Endothelial cell of umbilical vein (primary cell): ENCODE measurements around the gene TMEM109. TPM values are rescaled to one million over a fixed set of nuclear protein-coding genes. Genes with fewer than 3 reads are reported as not detected.

ENCODE experiments used
- BruUV-seq: library from RNA; stranded (reverse); fragments of 400-500 nt; replicated peaks from 2 replicates; lab custom pipeline; 2021; lab: Mats Ljungman, UMichigan
- CTCF ChIA-PET: fragments of 300-600, 350-600 bp; sonication (Branson Sonifier 250); formaldehyde crosslinking; loops from one replicate; lab custom pipeline; 2021; ENCODE audit warnings: antibody characterized with exemption, inconsistent platforms; lab: Charles Lee
- POLR2A ChIA-PET: fragments of 300-600, 350-600 bp; sonication (Branson Sonifier 250); formaldehyde crosslinking; loops from one replicate; lab custom pipeline; 2021; ENCODE audit warnings: antibody characterized with exemption, inconsistent platforms; lab: Charles Lee
- DNase-seq: peaks from one replicate; pipeline ENCODE4 v3.0.0-alpha.2; 2011; ENCODE audit warnings: low read depth, low spot score
- FAIRE-seq: peaks from 2 replicates; lab custom pipeline; 2011; peaks lifted over from hg19 to GRCh38; lab: Jason Lieb, UNC
- H2AFZ ChIP-seq: 2 replicates; pipeline ENCODE4 v1.6.0; 2012; ENCODE audit warnings: low read depth, low read length, control low read depth, inconsistent platforms
- H3K27ac ChIP-seq: 2 replicates; pipeline ENCODE4 v1.5.1; 2011; ENCODE audit warnings: low read depth, mild to moderate bottlenecking, control low read depth, low read length, moderate library complexity; ENCODE audit not compliant: insufficient read depth
- H3K27me3 ChIP-seq, 2 experiments: 2 replicates each; pipeline versions ENCODE4 v1.6.0 to v1.6.1; 2011; ENCODE audit warnings: low read length in 2 of 2, mixed read lengths in 1 of 2; ENCODE audit not compliant: control insufficient read depth in 2 of 2, insufficient read depth in 2 of 2
- H3K36me3 ChIP-seq, 2 experiments: 2 replicates in 1 of 2; 3 replicates in 1 of 2; pipeline ENCODE4 v1.5.1; 2011; ENCODE audit warnings: low read length in 2 of 2, mild to moderate bottlenecking in 1 of 2, moderate library complexity in 1 of 2; ENCODE audit not compliant: control insufficient read depth in 2 of 2, insufficient read depth in 2 of 2; ENCODE audit errors: extremely low read depth in 1 of 2
- H3K4me1 ChIP-seq: 3 replicates; pipeline ENCODE4 v1.5.1; 2011; ENCODE audit warnings: mild to moderate bottlenecking, low read length; ENCODE audit not compliant: control insufficient read depth, insufficient read depth; ENCODE audit errors: extremely low read depth
- H3K4me2 ChIP-seq: 2 replicates; pipeline ENCODE4 v1.6.1; 2011; ENCODE audit warnings: low read length, control low read depth, mixed read lengths; ENCODE audit not compliant: insufficient read depth
- H3K4me3 ChIP-seq, 3 experiments: fragments of 200-600 bp in 1 of 3; sonication (generic), shearing (Covaris generic) in 1 of 3; replicated peaks in 1 of 3; 2 replicates each; pipeline ENCODE4 v1.5.1; 2011 to 2016; ENCODE audit warnings: control low read depth in 3 of 3, low read length in 3 of 3, mild to moderate bottlenecking in 2 of 3, inconsistent platforms in 1 of 3, low read depth in 1 of 3, moderate library complexity in 1 of 3; ENCODE audit not compliant: insufficient read depth in 1 of 3
- H3K79me2 ChIP-seq: 2 replicates; pipeline ENCODE4 v1.6.0; 2012; ENCODE audit warnings: low read length, inconsistent platforms; ENCODE audit not compliant: control insufficient read depth, insufficient read depth
- H3K9ac ChIP-seq: replicated peaks from 2 replicates; pipeline ENCODE3; 2011; ENCODE audit warnings: low read length, control low read depth; ENCODE audit not compliant: insufficient read depth; ENCODE audit errors: extremely low read depth
- H3K9me1 ChIP-seq: replicated peaks from 3 replicates; pipeline ENCODE4 v1.6.0; 2011; ENCODE audit warnings: mild to moderate bottlenecking, low read length; ENCODE audit not compliant: control insufficient read depth, insufficient read depth; ENCODE audit errors: extremely low read depth
- H3K9me3 ChIP-seq: replicated peaks from 2 replicates; pipeline ENCODE4 v1.5.1; 2012; ENCODE audit warnings: low read length, inconsistent platforms; ENCODE audit not compliant: control insufficient read depth, insufficient read depth
- H4K20me1 ChIP-seq: replicated peaks from 2 replicates; pipeline ENCODE3; 2011; ENCODE audit warnings: mild to moderate bottlenecking, low read length; ENCODE audit not compliant: control insufficient read depth, insufficient read depth; ENCODE audit errors: extremely low read depth
- CTCF ChIP-seq, 2 donors: IDR thresholded peaks; 1 replicate in 1 of 2; 2 replicates in 1 of 2; pipeline ENCODE4 v1.5.1; 2011; ENCODE audit warnings: low read length in 2 of 2, mild to moderate bottlenecking in 2 of 2, moderate library complexity in 2 of 2, control low read depth in 1 of 2, inconsistent platforms in 1 of 2, low read depth in 1 of 2; ENCODE audit not compliant: insufficient read depth in 1 of 2; ENCODE audit errors: extremely low read depth in 1 of 2
- EZH2 ChIP-seq: IDR thresholded peaks from 2 replicates; pipeline ENCODE4 v1.6.1; 2012; ENCODE audit warnings: borderline replicate concordance, low read depth, mild to moderate bottlenecking, moderate library complexity, low read length, inconsistent platforms; ENCODE audit not compliant: severe bottlenecking
- FOS ChIP-seq: IDR thresholded peaks from 2 replicates; pipeline ENCODE4 v1.6.1; 2011; ENCODE audit warnings: mild to moderate bottlenecking, low read length, moderate library complexity, borderline replicate concordance; ENCODE audit not compliant: insufficient read depth
- JUN ChIP-seq: IDR thresholded peaks from 2 replicates; pipeline ENCODE4 v1.6.1; 2011; ENCODE audit warnings: borderline replicate concordance, low read depth; ENCODE audit not compliant: insufficient read length, insufficient read depth
- MAX ChIP-seq: IDR thresholded peaks from 2 replicates; pipeline ENCODE4 v1.6.1; 2011; ENCODE audit not compliant: insufficient read depth, insufficient read length
- dilution Hi-C: fragments of 300-500 bp; cut with MboI; formaldehyde crosslinking; loops from one replicate; pipeline ENCODE4 v1.15.0; 2019; ENCODE audit warnings: low sequenced_read_pairs; ENCODE audit not compliant: extremely low pct_ligation_motif_present
- intact Hi-C: fragments of 100-400 bp; cut with micrococcal nuclease; formaldehyde crosslinking; loops from one replicate; pipeline ENCODE4 v1.10.0; 2022
- polyA plus RNA-seq, 4 experiments: library from polyadenylated mRNA; depleted of rRNA in 3 of 4; stranded (reverse) in 3 of 4; unstranded in 1 of 4; fragments of >200 nt; gene quantifications; 2 replicates each; pipeline versions ENCODE4 v1.2.1 to v1.2.3, GENCODE V29; 2011 to 2012; ENCODE audit warnings: missing spikeins in 1 of 4
- total RNA-seq: library from RNA; stranded (reverse); gene quantifications from 2 replicates; pipeline ENCODE4 v1.2.3, GENCODE V29; 2021

TMEM109 gene
- total and polyA plus RNA-seq, 2 donors (not counting 3 experiments of a cell fraction or from before 2014, with no cell fraction given): 143 to 192 TPM

GRCh38 chr11:60944490-60945294, 30.7 kb downstream of the TMEM109 start:
- DNase-seq (no peak), FAIRE-seq (no peak)
- H3K79me2 ChIP-seq: no peaks in the 10 kb centered on the region
- ChIA-PET CTCF (interaction anchor here (0.6 to 1.7 kb wide), 4 partner anchors 10 to 246 kb away, joined by 3 to 8 read pairs (median 4); no protein-coding TSS in a partner anchor), POLR2A (no interaction called here)
- intact Hi-C loops (no loop called here), dilution Hi-C loops (no loop called here)
- no peak overlapping the region for H3K4me2 ChIP-seq
- peaks cover 0 to 2% of the 10 kb centered on the region in 2 experiments for H3K27me3 ChIP-seq
- H3K9me1 ChIP-seq: no peaks in the 10 kb centered on the region
- H3K9me3 ChIP-seq: no peaks in the 10 kb centered on the region
- H3K4me3 ChIP-seq: no peak overlapping the region
- H3K36me3 ChIP-seq: no peaks in the 10 kb centered on the region
- no peak for TF ChIP-seq EZH2
- TF ChIP-seq CTCF (IDR thresholded peaks at IDR 0.05; ENCODE audit: extremely low read depth in 1 of 2, insufficient read depth in 1 of 2, low read depth in 1 of 2, low read length in 2 of 2): peak in 1 of 2 donors; percentile 25
- TF ChIP-seq MAX: no peak
- H3K9ac ChIP-seq: no peak overlapping the region
- BruUV-seq: no TSS peak
- no peak overlapping the region for H3K27ac ChIP-seq
- H3K4me1 ChIP-seq: no peaks in the 10 kb centered on the region
- no peaks in the 10 kb centered on the region for H4K20me1 ChIP-seq
- H2AFZ ChIP-seq: no peak overlapping the region

GRCh38 chr11:60945295-60945667, 31.3 kb downstream of the TMEM109 start:
- Histone ChIP-seq H3K4me3 (no peak overlapping the region), H2AFZ (no peak overlapping the region), H3K36me3 (no peaks in the 10 kb centered on the region), H3K27me3 (peaks cover 2 to 4% of the 10 kb centered on the region in 2 experiments), H3K79me2 (no peaks in the 10 kb centered on the region), H3K4me1 (no peaks in the 10 kb centered on the region), H3K27ac (no peak overlapping the region), H3K9ac (no peak overlapping the region), H3K9me1 (no peaks in the 10 kb centered on the region), H3K4me2 (no peak overlapping the region), H3K9me3 (no peaks in the 10 kb centered on the region), H4K20me1 (no peaks in the 10 kb centered on the region)
- DNase-seq (no peak), FAIRE-seq (no peak)
- dilution Hi-C loops (no loop called here), intact Hi-C loops (no loop called here)
- TF ChIP-seq CTCF (IDR thresholded peaks at IDR 0.05; ENCODE audit: extremely low read depth in 1 of 2, insufficient read depth in 1 of 2, low read depth in 1 of 2, low read length in 2 of 2) (no peak), JUN (no peak), FOS (no peak)
- POLR2A ChIA-PET: no interaction called here
- CTCF ChIA-PET: interaction anchor here (0.6 to 1.7 kb wide), 5 partner anchors 9 to 245 kb away, joined by 3 to 8 read pairs (median 3); no protein-coding TSS in a partner anchor
- BruUV-seq: no TSS peak
